ENCODE data around the gene SH3GLB2.

SH3GLB2 gene

DNA sequence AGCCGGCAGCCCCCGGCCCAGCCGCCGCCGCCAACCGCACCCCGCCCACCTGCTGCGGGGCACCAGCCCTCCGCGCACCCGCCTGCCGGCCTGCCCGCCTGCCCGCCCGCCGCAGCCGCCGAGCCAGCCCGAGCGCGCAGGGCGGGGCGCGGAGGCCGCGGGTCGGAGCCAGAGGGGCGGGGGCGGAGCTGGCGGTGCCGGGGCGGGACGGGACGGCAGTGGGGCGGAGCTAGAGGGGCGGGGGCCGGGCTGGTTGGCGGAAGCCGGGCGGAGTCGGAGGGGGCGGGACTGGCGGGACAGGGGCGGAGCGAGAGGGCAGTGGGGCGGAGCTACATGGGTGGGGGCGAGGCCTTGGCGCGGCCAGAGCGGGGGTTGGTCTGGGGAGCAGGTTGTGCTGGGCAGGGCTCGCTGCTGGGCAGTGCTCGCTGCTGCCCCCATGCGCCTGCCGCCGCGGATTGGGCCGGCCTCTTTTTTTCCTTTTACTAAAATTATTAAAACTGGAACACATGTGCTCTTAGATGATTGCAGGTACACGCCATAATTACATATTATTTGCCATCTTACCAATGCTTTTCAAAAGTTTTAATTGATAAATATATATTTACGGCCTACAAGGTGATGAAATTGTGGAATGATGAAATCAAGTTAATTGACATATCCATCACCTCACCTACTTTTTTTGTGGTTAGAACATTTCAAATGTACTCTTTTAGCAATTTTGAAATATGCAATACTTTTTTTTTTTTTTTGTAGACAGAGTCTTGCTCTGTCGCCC is at the start of gene SH3GLB2:
TSS of gene SH3GLB2 (minus strand) at position 140 of the 775 bp plus-strand sequence. CDS start 177 bp downstream, outside the sequence.
- peak; percentile 92 for DNase-seq (ENCODE audit: low spot score)

DNA sequence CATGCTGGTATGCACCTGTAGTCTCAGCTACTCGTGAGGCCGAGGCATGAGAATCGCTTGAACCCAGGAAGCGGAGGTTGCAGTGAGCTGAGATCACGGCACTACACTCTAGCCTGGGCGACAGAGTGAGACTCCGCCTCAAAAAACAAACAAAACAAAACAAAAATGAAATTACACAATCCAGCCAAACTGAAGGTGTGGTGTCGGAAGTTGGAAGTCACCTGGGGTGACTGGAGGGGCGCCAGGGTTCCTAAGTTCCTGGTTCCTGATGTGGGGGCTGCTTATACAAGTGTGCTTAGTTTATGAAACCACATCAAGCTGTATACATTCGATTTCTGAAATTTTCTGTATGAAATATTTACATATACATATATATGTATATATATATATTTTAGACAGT is 49.1 kb upstream of the SH3GLB2 start:
- no peak for DNase-seq (ENCODE audit: low spot score)

DNA sequence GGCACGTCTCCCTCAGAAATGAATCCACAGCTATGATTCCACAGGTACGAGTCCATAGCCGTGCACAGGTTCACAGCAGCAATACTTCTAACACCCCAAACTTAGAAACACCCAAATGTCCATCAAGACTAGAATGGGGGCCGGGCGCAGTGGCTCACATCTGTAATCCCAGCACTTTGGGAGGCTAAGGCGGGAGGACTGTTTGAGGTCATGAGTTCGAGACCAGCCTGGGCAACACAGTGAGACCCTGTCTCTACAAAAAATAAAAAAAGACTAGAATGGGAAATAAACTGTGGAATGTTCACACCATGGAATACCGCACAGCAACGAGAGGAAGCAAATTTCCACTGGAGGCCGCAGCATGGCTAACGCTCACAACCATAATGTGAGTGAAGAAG is 48.5 kb upstream of the SH3GLB2 start:
- no peak for DNase-seq (ENCODE audit: low spot score)

DNA sequence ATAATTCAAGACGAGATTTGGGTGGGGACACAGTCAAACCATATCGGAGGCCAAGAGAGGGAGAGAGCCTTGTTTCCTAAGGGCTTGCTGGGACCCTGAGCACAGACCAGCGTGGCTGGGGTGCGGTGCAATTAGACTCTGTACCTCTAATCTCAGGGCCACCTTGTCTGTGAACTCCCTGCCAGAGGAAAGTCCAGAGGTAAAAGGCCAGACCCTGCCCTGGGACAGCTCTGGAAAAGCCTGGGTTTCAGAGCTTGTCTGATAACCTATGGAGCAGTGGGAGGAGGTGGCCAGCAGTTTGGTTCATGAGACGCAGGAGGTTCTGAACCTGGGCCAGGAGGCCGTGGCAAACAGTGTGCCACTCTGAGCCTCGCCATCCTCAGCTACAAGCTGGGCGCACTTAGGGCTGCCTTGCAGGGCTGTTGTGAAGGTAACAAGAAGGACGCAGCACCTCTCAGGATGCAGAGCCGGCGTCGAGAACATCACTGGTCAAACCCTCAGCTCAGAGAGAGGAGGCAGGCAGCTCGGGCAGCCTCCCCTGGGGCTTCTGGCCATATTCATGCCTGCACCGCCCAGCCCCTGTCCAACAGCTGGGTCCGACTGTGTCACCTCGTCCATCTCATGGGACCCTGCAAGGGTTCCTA is 48.0 kb upstream of the SH3GLB2 start:
- DNase-seq (ENCODE audit: low spot score) = no peak

DNA sequence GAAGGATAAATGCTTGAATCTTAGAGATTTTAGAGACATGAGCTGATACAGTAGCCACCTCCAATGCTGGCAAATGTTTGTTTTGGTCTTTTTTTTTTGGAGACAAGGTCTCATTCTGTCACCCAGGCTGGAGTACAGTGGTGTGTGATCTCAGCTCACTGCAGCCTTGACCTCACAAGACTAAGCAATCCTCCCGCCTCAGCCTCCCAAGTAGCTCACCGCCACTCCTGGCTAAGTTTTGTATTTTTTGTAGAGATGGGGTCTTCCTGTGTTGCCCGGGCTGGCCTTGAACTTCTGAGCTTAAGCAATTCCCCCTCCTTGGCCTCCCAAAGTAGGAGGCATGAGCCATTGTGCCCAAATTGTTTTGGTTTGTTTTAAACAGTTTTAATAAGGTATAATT is 46.0 kb upstream of the SH3GLB2 start:
- no peak for DNase-seq (ENCODE audit: low spot score)

DNA sequence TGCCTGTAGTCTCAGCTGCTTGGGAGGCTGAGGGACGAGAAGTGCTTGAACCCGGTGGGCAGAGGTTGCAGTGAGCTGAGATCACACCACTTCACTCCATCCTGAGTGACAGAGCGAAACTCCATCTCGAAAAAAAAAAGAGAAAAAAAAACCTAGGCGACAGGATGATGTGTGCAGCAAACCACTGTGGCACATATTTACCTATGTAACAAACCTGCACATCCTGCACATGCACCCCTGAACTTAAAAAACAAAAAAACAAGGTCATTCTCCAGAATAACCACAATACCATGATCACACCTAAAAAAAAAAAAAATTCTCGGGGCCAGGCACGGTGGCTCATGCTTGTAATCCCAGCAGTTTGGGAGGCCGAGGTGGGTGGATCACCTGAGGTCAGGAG is 45.3 kb upstream of the SH3GLB2 start:
- no peak for DNase-seq (ENCODE audit: low spot score)

DNA sequence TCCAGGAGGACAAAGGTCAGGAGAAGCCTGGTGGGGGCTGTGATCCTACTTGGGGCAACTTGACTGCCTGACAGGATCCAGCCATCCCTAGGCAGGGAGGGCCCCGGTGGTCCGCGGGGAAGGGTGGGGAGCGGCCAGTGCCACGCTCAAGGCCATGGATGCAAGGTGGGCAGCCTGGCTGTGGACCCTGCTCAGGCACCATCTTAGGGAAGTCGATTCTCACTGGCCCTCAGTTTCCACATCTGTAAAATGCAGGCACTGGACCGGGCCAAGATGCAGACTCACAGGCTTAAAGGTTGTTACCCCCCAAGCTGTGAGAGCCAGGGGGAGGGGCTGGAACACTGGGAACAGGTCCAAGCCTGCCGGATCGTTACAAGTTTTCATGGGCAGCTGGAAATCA is 44.0 kb upstream of the SH3GLB2 start:
- no peak for DNase-seq (ENCODE audit: low spot score)

DNA sequence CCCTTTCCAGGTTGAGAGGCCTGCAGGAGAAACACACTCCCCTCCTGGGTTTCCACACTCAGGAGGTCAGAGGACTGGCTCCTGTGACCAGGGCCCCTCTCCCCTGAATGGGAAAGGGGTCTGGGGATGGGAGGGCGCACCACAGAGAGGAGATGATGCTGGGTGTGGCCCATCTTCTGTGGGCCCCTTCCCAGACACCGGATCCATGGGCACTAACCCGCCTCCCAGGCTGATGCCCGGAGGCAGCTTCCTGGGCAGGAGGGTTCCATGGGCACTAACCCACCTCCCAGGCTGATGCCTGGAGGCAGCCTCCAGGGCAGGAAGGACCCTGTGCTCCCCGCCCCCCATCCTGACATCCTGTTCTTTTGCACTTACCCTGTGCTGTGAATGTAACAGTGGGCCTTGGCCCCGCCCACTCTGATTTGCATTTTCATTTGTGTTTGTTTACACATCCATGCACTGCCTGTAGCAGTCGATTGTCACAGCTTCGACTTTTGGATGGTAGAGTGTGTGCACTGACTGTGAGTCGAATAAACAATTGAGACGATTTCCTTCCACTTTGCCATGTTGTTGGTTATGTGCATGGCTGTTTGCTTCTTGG is 43.5 kb upstream of the SH3GLB2 start:
- DNase-seq (ENCODE audit: low spot score) = peak; percentile 71

DNA sequence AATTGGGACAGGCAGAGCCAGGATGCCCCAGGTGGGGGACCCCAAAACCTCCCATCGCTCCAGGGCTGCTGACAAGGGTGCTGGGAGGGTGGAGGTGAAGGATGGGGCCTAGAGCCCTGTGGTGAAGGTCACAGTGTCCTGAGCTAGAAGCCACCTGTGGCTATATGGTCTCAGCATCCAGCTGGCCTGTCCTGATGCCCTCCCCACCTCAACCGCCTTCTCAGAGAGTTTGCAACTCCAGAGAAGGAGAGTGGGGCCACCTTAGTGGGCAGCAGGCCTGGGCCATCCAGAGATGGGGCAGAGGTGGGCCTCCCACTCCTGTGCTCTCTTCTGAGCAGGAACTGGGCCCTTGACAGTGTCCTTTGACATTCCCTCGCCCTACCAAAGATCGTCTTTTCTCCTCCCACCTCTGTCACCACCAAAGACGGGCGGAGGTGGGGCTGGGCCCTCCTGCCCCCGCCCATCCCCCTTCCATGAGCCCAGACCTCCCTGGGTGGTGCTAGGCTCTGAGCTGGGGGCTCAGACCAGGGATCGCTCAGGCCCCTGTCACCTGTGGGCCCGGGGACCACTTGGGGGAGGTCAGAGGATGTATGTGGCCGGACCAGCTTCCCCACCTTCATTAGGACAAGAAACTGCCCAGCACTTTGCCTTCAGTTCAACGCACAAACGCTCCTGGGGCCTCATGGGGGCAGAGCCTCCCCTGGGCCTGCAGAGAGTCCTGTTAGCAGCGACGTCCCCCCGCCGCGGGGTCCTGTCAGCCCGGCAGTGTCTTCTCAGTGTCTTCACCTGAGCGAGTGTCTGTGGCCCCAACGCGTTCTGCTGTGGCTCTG is 42.8 kb upstream of the SH3GLB2 start:
- peak; percentile 65 for DNase-seq (ENCODE audit: low spot score)

DNA sequence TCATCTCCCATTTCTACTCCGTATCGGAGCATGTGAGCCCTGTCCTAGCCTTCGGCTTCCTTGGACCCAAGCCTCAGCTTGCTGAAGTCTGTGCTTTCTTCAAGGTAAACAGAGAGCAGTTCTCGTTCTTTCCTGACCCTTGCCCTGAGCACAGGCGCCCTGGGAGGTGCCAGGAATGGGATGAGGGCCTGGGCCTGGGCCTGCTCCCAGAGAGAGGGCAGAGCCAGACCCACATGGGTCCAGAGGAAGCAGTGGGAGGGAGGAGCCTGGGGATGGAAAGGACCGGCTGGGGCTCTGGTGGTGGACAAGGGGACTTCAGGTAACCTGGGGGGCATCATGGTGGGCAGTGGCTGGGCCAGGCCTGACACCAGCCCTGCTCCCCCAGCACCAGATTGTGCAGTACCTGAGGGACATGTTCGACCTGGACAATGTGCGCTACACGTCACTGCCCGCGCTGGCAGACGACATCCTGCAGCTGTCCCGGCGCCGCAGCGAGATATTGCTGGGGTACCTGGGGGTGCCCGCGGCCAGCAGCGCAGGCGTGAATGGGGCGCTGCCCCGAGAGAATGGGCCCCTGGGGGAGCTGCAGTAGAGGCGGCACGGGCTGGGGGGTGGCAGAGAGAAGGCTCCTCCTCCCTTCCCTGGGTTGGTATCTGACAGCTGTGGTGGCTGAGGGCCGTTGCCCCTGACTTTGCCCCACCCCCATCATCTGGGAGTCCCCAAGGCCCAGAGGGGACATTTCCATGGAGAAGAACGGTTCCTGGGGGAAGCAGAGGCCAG is 41.9 kb upstream of the SH3GLB2 start:
- DNase-seq (ENCODE audit: low spot score) = peak; percentile 77

DNA sequence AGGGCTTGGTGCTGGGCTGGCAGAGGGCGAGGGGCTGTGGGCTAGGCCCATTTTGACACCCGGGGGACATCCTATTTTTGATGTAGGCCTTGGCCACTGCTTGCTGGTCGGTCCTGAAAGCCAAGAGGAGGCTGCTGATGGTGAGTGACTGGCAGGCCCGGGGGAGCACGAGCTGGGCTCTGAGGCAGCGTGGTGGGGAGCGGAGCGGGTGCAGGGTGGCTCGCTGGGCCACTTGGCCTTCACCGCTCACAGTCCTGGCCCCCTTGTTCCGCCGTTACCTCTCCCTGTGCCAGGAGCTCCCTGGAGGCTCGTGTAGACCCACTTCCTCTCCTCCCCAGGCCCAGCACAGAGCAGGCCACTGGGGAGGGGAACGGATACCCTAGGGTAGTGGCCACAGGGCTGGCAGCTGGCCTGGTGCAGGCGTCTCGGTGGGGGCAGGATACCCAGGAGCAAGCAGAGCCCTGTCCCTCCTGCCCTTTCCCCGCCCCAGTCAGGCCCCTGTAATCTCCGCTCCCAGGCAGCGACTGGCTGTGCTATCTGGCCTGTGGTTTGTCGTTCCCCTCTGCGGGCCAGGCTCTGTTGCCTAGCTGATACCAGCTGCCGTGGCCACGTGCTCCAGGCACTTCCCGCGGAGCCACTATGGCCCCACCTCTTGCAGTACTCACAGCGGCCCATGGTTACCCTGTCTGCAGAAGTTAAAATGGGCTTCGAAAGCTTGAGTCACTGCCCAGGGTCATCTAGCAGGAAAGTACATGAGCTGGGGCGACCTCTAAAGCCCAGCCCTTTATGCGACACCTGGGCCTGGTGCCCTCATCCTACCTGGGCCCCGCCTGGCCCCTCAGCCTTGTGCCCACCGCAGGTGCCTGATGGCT is 41.1 kb upstream of the SH3GLB2 start:
- peak; percentile 98 for DNase-seq (ENCODE audit: low spot score)

DNA sequence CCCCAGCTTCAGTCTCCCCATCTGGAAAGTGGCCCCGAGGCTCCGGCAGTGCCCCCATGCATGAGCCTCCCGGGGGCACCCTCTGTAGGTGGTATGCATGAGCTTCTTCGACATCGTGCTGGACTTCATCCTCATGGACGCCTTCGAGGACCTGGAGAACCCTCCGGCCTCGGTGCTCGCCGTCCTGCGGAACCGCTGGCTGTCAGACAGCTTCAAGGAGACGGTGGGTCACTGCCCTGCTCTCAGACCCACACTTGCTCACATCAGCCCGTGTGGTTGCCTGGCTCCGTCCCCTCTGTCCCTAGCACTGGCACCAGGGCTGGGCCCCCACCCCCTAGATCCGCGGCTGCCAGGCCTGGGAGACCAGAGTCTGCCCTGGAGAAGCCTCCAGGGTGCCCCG is 40.0 kb upstream of the SH3GLB2 start:
- no peak for DNase-seq (ENCODE audit: low spot score)

DNA sequence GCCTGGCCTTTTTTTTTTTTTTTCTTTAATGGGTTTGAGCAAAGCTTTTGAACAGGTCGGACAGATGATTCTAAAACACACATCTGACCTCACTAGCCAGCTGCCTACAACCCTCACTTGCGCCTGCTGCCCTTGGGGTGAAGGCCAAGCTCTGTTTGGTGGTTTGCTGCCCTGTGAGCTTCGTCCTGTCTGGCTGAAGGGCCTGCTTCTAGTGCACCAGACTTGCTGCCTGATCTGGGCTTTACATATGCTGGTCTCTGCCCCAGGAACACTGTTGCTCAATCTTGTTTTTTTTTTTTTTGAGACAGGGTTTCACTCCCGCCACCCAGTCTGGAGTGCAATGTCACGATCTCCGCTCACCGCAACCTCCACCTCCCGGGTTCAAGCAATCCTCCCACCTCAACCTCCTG is 36.4 kb upstream of the SH3GLB2 start:
- DNase-seq (ENCODE audit: low spot score) = no peak

DNA sequence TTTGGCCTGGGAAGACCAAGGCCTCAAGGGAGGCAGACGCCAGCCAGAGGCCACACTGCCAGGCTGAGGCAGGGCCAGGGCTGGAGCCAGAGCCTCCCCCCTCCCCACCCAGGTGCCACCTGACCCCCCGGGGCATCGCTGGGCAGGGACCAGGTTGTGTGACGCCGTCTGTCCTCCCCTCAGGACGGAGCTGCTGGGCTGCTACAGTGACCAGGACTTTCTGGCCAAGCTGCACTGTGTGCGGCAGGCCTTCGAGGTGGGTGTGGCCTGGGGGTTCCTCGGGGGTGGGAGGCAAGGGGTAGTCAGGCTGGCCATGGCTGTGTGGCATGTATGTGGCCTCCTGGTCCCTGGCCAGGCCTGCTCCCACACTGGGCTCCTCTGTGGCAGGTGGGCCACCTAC is 34.9 kb upstream of the SH3GLB2 start:
- no peak for DNase-seq (ENCODE audit: low spot score)

DNA sequence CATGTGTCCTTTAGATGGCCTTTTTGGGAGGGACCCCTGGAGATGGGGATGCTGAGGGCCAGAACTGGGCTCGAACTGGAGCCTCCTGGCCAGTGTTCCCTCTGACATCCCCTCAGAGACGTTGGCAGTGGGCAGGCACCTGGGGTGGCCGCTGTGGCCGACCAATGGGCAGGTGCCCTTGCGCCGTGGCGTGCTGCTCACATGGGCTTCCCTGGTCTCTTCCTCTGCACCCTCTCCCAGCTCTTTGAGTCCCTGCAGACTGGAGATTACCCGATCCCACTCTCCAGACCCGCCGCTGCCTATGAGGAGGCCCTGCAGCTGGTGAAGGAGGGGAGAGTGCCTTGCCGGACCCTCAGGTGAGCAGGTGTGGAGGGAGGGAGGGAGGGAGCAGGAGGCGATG is 32.9 kb upstream of the SH3GLB2 start:
- no peak for DNase-seq (ENCODE audit: low spot score)

DNA sequence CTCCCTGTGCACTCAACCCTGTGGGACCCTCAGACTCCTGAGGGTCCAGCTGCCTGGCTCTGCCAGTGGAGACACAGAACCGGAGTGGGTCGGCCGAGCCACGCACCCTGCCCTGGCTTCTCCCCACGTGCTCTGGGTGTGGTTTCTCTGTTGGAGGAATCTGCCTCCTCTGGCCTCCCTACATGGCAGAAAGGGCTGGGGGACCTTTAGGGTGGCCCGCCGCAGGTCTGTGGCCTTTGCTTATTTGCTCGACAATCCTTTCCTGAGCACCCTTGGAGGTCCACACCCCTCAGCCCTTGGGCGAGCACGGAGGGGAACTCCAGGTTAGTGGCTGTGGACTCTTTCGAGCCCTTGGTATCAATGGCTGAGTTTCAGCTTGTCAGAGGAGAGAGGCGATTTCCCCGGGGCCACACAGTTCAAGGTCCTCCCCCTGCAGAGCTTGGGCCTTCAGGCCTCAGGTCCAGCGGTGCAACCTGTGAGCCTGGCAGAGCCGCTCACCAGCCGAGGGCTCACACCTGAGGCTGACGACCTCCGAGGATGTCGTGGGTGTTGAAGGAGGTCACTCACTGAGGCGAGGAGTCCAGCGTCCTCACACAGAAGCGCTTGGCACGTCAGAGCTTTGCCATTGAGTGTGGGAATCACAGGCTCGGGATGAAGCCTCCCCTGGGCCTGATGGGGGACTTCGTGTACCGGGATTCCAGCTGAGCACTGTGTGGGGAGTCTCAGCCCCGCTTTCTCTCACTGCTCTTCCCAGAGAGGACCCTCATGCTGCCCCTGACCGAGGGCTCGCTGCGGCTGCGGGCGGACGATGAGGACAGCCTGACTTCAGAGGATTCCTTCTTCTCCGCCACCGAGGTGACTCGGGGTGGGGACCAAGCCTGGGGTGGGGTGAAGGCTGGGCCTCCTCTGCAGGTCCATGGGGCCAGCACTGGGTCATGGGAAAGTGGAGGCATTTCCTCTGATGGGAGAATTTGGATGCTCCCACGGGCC is 32.0 kb upstream of the SH3GLB2 start:
- no peak for DNase-seq (ENCODE audit: low spot score)

DNA sequence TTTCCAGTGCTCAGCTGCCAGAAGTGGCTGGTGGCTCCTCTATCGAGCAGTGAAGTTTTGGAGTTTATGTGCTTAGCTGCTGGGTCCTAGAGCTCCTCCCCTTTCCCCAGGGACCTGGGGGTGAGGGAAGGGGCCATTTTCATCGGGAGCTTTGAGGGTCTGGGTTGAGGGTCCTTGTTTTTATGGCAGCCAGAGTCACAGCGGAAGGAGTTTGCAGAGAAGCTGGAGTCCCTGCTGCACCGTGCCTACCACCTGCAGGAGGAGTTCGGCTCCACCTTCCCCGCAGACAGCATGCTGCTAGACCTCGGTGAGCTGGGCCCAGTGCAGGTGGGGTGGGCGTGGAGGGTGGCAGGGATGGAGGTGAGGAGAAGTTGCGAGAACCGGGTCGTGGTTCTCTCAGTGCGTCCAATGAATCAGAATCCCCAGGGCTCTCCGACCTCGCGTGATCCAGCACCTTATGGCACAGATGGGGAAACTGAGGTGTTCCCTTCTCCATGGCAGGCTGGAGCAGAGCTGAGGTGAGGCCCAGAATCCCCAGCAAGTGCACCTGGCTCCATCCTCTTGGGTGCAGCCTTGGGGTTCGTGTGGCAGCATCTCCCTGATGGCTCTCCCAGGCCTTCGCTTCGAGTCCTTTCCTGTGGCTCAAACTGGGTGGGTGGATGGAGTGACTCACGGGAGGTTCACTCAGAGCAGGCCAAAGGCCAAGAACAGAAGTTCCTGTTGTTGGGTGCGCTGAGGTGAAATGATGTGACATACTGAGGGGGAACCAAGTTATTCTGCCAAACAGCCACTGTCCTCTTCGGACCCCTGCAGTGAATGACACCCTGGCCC is 31.0 kb upstream of the SH3GLB2 start:
- no peak for DNase-seq (ENCODE audit: low spot score)

DNA sequence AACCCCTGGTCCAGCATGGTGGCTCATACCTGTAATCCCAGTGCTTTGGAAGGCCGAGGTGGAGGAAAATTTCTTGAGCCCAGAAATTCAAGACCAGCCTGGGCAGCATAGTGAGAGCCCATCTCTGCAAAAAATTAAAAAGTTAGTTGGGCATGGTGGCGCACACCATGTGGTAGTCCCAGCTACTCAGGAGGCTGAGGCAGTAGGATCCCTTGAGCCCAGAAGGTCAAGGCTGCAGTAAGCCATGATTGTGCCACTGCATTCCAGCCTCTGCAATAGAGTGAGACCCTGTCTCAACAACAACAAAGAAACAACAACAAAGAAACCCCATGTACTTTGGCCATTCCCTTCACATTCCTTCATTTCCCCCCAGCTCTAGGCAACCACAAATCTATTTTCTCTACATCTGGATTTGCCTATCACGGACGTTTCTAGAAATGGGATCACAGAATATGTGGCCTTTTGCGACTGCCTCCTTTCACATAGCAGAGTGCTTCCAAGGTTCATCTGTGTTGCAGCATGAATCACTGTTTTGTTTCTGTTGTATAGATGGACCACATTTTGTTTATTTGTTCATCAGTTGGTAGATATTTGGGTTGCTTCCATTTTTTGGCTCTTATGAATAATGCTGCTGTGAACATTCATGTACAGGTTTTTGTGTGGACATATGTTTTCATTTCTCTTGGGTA is 26.2 kb upstream of the SH3GLB2 start:
- DNase-seq (ENCODE audit: low spot score) = no peak
